Sigmoid colon (tissue), 7 donors: ENCODE data around the gene DIS3L2. TPM values are rescaled to one million over a fixed set of nuclear protein-coding genes. Genes with fewer than 3 reads are reported as not detected.
A peak's percentile ranks its signal among the peaks of the same experiment; 100 is the strongest.
"Not testable (repeated sequence)": the region's sequence is repeated elsewhere in the genome, so short reads cannot be mapped to it uniquely, and the experiment has no call there.

Source experiments
- DNase-seq: peaks from one replicate; pipeline ENCODE4 v3.0.0-alpha.2; 2019
- H3K27ac ChIP-seq, 4 donors: fragments of 200-600 bp; sonication (generic); one replicate each; pipeline ENCODE4 v1.5.1; 2016 to 2019; ENCODE audit warnings: mild to moderate bottlenecking in 1 of 4
- H3K27me3 ChIP-seq, 3 donors: fragments of 200-600 bp; sonication (generic); one replicate each; pipeline ENCODE4 v1.5.1; 2019; ENCODE audit warnings: mild to moderate bottlenecking in 1 of 3
- H3K36me3 ChIP-seq, 4 donors: fragments of 200-600 bp; sonication (generic); one replicate each; pipeline ENCODE4 v1.5.1; 2016 to 2019
- H3K4me1 ChIP-seq, 4 donors: fragments of 200-600 bp; sonication (generic); one replicate each; pipeline ENCODE4 v1.5.1; 2017 to 2019
- H3K4me3 ChIP-seq, 4 donors: fragments of 200-600 bp; sonication (generic); one replicate each; pipeline ENCODE4 v1.5.1; 2017 to 2019; ENCODE audit warnings: mild to moderate bottlenecking in 2 of 4, moderate library complexity in 1 of 4
- H3K9me3 ChIP-seq, 4 donors: fragments of 200-600 bp in 3 of 4; sonication (generic) in 3 of 4; one replicate each; pipeline versions ENCODE4 v1.5.1 to v1.6.1; 2013 to 2019
- CTCF ChIP-seq, 4 experiments: fragments of 450-650 bp in 3 of 4; fragments of 200-600 bp in 1 of 4; IDR thresholded peaks; one replicate each; pipeline ENCODE4 v1.5.1; 2016 to 2019; ENCODE audit warnings: antibody characterized with exemption in 4 of 4, mild to moderate bottlenecking in 3 of 4, moderate library complexity in 2 of 4
- EP300 ChIP-seq, 4 donors: sonication (generic); formaldehyde crosslinking; IDR thresholded peaks; one replicate each; pipeline ENCODE4 v1.6.1; 2017; ENCODE audit warnings: antibody characterized with exemption in 4 of 4
- POLR2A ChIP-seq, 2 donors: fragments of 450-650 bp; IDR thresholded peaks; one replicate each; pipeline ENCODE4 v1.6.1; 2016; ENCODE audit warnings: antibody characterized with exemption in 2 of 2, mild to moderate bottlenecking in 2 of 2, moderate library complexity in 2 of 2
- POLR2AphosphoS5 ChIP-seq, 4 donors: sonication (generic); formaldehyde crosslinking; IDR thresholded peaks; one replicate each; pipeline ENCODE4 v1.6.1; 2017; ENCODE audit warnings: antibody characterized with exemption in 4 of 4
- WGBS, 2 donors: extraction: QIAGEN DNeasy Blood & Tissue Kit; methylation state at CpG; one replicate each; pipeline ENCODE4 v1.1.7; 2013; 5-methylcytosine and 5-hydroxymethylcytosine counted together
- intact Hi-C: fragments of 100-400 bp; cut with DNase I; formaldehyde crosslinking; loops from one replicate; pipeline ENCODE4 v1.15.1; 2023
- polyA plus RNA-seq, 3 donors: library from polyadenylated mRNA; stranded (reverse); fragments of 200-250 nt; gene quantifications; one replicate each; pipeline ENCODE4 v1.2.3, GENCODE V29; 2013
- total RNA-seq, 4 donors: library from RNA; depleted of rRNA; stranded (reverse); fragments of >200 nt; gene quantifications; one replicate each; pipeline ENCODE4 v1.1.0, GENCODE V29; 2016
- donor health status: healthy with polysubstance abuse.
- donor health status: Bipolar disorder and iron deficiency.
- donor health status: healthy.

DIS3L2 gene
- total and polyA plus RNA-seq, 7 donors: 8.8 to 37.9 (median 22.5) TPM

GRCh38 chr2:232376260-232376659 lies 414.7 kb downstream of the DIS3L2 start:
- TF ChIP-seq POLR2A (IDR thresholded peaks at IDR 0.05) (no peak), CTCF (IDR thresholded peaks at IDR 0.05) (no peak), POLR2AphosphoS5 (IDR thresholded peaks at IDR 0.05) (no peak), EP300 (IDR thresholded peaks at IDR 0.05) (no peak)
- no peaks in the 10 kb centered on the region for H3K9me3 ChIP-seq
- H3K27ac ChIP-seq: no peak overlapping the region
- intact Hi-C loops: no loop called here
- DNase-seq: peak; percentile 5
- WGBS, 2 donors: 87% methylated on average over 4 of the region's 4 CpGs
- no peaks in the 10 kb centered on the region for H3K36me3 ChIP-seq
- no peak overlapping the region for H3K4me3 ChIP-seq
- H3K27me3 ChIP-seq: peaks cover 0 to 11% (median 0%) of the 10 kb centered on the region in 3 donors
- H3K4me1 ChIP-seq: no peaks in the 10 kb centered on the region

- TF ChIP-seq POLR2AphosphoS5 (IDR thresholded peaks at IDR 0.05): no peak
- no peak for TF ChIP-seq EP300 (IDR thresholded peaks at IDR 0.05)
- no peak for TF ChIP-seq CTCF (IDR thresholded peaks at IDR 0.05)
- TF ChIP-seq POLR2A (IDR thresholded peaks at IDR 0.05): no peak
- peaks cover under 1 to 16% (median 2%) of the 10 kb centered on the region in 3 donors for H3K27me3 ChIP-seq
- H3K27ac ChIP-seq: no peak overlapping the region
- WGBS, 2 donors: 79 to 87% methylated on average over 7 of the region's 7 CpGs
- H3K9me3 ChIP-seq: no peaks in the 10 kb centered on the region
- intact Hi-C loops: no loop called here
- H3K4me1 ChIP-seq: no peaks in the 10 kb centered on the region
- DNase-seq: peak; percentile 35
- H3K4me3 ChIP-seq: no peak overlapping the region
- H3K36me3 ChIP-seq: no peaks in the 10 kb centered on the region
Measured at GRCh38 chr2:232376713-232377112, 415.2 kb downstream of the DIS3L2 start.

GRCh38 chr2:232377319-232377718 lies 415.8 kb downstream of the DIS3L2 start:
- peaks cover 3 to 22% (median 8%) of the 10 kb centered on the region in 3 donors for H3K27me3 ChIP-seq
- no peaks in the 10 kb centered on the region for H3K4me1 ChIP-seq
- intact Hi-C loops: no loop called here
- peak; percentile 22 for DNase-seq
- no peaks in the 10 kb centered on the region for H3K36me3 ChIP-seq
- TF ChIP-seq POLR2A (IDR thresholded peaks at IDR 0.05): no peak
- TF ChIP-seq EP300 (IDR thresholded peaks at IDR 0.05): no peak
- no peak for TF ChIP-seq CTCF (IDR thresholded peaks at IDR 0.05)
- TF ChIP-seq POLR2AphosphoS5 (IDR thresholded peaks at IDR 0.05): no peak
- H3K27ac ChIP-seq: no peak overlapping the region
- no peak overlapping the region for H3K4me3 ChIP-seq
- WGBS, 2 donors: 92 to 94% methylated on average over 7 of the region's 7 CpGs
- H3K9me3 ChIP-seq: no peaks in the 10 kb centered on the region

GRCh38 chr2:232377841-232378734 lies 416.6 kb downstream of the DIS3L2 start:
- Histone ChIP-seq H3K27ac (no peak overlapping the region), H3K4me1 (no peaks in the 10 kb centered on the region), H3K4me3 (no peak overlapping the region), H3K36me3 (no peaks in the 10 kb centered on the region), H3K27me3 (peaks cover 3 to 30% (median 16%) of the 10 kb centered on the region in 3 donors), H3K9me3 (no peaks in the 10 kb centered on the region)
- TF ChIP-seq EP300 (IDR thresholded peaks at IDR 0.05) (no peak), POLR2AphosphoS5 (IDR thresholded peaks at IDR 0.05) (no peak), CTCF (IDR thresholded peaks at IDR 0.05) (no peak), POLR2A (IDR thresholded peaks at IDR 0.05) (no peak)
- WGBS, 2 donors: 70 to 74% methylated on average over 17 of the region's 17 CpGs
- intact Hi-C loops: no loop called here
- peak; percentile 50 for DNase-seq

GRCh38 chr2:232378735-232379151 lies 417.2 kb downstream of the DIS3L2 start, which contains the start of gene ALPP:
ALPP (plus strand) TSS chr2:232378751; CDS start chr2:232378803, 52 bp downstream.
- H3K4me3 ChIP-seq, intact Hi-C loops, H3K36me3 ChIP-seq, H3K27ac ChIP-seq, H3K4me1 ChIP-seq, H3K9me3 ChIP-seq: not testable (repeated sequence)
- 78 to 88% methylated on average over 12 of the region's 12 CpGs for WGBS, 2 donors
- peak; percentile 42 for DNase-seq
- peaks cover 3 to 36% (median 19%) of the 10 kb centered on the region in 3 donors for H3K27me3 ChIP-seq

GRCh38 chr2:232379610-232380590 lies 418.4 kb downstream of the DIS3L2 start:
- H3K9me3 ChIP-seq, H3K4me3 ChIP-seq, H3K4me1 ChIP-seq, H3K27ac ChIP-seq, intact Hi-C loops, H3K36me3 ChIP-seq: not testable (repeated sequence)
- H3K27me3 ChIP-seq: peaks cover 3 to 47% (median 19%) of the 10 kb centered on the region in 3 donors
- 83 to 89% methylated on average over 41 of the region's 41 CpGs for WGBS, 2 donors
- DNase-seq: peak; percentile 61
